ENCODE measurements around the gene GRK5.
A peak's percentile ranks its signal among the peaks of the same experiment; 100 is the strongest.

The GRK5 gene

DNA sequence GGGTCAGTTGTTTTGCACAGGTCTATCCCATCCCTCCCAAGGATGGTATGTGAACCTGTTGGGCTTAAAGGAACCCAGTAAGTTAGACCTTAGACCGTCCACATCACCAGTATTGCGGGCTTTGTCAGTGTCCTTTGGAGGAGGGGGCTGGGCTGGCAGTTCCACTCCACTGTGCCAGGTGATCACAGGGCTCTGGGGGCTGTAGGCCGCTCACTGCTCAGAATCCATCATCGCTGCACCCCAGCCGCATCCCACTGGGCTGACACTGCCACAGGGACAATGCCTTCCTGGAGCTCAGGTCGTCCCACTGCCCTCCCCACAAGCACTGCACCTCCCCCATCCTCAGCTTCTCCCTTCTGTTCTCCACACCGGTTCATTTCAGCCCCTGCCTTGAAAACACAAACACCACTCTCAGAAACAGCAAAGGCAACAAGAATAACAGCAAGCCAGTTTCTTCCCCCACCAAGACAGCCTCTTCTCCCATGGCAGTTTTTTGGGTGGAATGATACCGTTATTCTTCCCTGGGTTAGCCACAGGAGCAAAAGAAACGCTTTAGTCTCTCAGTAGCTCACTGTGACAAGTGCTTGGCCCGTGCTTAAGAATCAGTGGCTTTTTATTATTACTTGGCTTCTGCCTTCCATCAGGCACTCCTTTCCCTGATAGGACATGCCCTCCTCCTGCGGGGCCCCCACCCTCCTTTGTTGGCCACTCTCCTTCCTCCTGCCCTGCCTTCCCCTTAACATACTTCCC lies 111.2 kb downstream of the GRK5 start:
- DNase-seq (ENCODE audit: low spot score) = no peak

DNA sequence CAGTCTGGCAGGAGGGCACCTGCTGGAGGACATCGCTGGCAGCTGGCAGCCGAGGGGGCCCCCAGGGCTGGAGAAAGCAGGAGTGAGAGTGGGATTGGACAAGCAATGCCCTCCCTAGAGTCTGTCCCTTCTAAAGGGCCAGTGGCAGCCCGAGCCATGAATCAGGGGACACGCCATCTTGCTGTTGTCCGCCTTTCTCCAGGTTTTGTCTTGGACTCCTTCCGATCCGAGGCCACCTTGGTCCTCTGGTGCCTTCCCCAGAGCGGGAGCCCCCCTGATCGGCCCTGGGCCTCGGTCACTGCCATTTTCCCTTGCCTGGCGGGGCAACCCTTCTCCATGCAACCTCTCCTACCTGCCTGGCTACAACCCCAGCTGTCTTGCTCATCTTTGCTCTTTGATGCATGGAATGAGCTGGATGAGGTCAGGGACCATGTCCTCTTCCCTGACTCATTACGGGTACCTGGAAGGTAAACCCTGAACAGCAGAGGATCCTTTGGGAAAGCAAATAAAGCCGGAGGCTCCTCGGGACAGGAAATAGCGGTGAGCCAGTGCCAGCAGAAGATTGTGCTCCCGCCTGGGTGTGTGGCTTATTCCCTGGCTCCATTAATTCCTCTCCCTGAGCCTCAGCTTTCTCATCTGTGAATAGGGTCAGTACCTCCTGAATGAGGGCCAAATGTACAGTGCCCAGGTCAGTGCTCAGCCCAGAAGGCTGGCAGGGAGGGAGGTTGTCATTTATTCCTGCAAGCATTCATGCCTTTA lies 112.0 kb downstream of the GRK5 start:
- no peak for DNase-seq (ENCODE audit: low spot score)

DNA sequence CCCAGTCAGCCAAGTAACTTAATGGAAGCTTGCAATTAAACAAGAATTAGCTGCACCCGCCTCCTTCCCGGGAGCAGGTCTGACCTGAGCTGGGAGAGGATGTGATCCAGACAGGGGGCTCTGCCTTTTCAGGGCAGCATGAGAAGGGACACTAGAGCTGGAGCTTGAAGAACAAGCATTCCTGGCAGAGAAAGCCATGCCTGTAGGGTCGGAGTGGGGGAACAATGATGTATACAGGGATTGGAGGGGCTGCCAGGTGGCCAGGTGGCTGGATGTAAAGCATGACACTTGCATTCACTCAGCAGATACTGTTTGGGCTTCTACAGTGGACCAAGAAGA lies 112.5 kb downstream of the GRK5 start:
- no peak for DNase-seq (ENCODE audit: low spot score)

DNA sequence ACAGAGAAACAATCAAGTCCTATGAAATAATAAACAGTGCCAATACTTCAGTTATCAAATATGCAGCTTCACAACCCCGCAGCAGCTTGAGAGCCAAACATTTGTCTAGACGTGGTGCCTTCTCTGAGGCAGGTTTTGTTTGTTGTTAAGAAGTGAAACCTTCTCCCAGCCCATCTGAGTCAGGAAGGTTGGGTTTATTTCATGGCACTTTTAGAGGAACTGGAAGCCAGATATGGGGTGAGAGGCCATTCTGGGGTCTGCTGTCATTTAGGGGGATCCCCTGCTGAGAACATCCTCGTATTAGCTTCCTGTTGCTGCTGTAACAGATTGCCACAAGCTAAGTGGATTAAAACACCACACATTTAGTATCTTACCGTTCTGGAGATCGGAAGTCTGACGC lies 113.6 kb downstream of the GRK5 start:
- peak; percentile 27 for DNase-seq (ENCODE audit: low spot score)

DNA sequence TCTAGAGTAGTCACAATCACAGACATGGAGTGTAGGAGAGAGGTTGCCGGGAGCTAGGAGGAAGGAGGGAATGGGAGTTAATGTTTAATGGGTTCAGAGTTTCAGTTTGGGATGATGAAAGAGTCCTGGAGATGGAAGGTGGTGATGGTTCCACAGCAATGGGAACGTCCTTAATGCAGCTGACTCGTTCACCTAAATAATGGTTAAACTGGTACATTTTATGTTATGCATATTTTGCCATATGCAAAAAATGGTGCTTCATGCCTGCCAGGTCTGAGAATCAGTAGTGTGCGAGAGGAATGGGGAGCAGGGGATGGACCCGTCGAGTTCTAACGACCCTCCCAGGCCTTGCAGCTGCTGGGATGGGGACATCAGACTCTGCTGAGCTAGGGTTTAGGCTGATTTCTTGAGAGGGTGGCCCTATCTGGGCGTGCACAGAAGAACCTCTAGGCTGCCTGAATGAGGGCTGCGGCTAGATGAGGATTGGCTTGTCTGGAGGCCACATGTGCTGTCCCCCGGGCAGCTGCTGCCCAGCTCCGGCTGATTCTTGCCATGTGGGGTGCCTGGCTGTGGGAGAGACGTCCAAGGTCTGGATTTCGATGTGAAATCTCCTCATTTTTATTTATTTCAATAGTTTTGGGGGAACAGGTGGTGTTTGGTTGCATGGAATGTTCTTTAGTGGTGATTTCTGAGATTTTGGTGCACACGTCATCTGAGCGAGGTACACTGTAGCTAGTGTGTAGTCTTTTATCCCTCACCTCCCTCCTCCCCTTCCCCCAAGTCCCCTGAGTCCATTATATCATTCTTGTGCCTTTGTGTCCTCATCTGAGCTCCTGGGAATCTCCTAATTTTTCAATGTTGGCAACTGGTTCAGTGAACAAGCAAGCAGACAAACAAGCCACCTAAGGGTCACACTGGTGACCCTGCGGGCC lies 116.0 kb downstream of the GRK5 start:
- DNase-seq (ENCODE audit: low spot score) = no peak

DNA sequence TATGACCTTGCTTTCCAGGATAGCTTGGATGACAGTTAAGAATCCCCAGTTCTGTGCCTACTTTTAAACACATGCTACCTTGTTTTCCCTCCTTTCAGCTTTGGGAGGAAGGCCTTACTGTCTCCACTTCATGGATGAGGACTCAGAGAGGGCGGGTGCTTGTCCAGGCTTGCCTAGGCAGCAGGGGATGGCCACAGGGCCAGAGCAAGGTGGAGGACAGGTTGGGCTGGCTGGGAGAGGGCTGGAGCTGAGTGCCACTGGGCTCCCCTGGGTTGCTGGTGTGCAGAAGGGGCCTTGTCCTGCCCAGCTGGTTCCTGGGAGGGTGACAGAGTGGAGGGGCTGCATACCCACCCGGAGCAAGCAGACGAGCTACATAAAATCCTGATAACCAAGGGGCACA lies 117.8 kb downstream of the GRK5 start:
- no peak for DNase-seq (ENCODE audit: low spot score)

DNA sequence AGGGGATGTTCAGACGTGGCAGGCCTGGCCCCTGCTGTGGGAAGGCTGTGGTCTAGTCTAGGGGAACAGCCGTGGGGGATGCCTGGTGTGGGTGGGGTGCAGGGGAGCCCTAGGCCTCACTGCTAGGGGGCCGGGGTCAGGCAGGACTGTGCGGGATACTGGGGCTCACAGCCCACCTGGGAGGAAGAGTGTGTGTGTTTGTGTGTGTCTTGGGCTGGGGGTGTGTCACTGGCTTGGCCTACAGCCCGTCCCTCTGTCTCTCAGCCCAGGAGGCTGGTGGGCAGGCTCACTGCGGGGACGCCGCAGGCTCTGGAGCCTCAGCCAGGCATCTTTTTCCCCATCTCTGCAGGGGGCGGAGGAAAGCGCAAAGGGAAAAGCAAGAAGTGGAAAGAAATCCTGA lies 118.8 kb downstream of the GRK5 start:
- no peak for DNase-seq (ENCODE audit: low spot score)

DNA sequence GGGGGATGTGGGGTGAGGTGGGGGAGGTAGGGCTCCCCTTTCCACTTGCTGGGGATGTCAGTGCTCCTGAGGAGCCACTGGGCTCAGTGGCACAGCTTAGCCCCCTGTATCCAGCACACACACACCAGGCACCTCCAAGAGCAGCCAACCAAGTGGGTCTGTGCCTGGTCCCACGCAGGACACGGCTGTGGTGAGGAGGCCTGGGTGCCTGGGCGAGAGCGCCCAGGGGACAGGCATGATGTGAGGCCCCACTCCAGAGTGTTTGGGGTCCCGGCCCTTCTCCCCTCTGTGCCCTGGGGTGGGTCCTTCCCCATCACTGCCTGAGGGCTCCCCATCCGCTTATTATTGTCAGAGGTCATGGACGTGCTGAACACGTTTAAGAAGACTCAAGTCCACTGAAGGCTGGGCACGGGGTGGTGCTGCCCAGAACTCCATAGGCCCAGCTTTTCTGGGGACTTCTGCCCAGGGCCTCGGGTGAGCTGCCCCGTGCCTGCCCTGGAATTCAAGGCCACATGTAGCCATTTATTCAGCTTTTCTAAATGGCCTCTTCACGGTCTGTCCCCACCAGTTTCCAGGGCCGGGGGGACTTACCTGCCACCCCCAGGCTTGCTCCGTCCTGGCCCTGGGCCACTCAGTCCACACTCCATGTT lies 119.8 kb downstream of the GRK5 start:
- DNase-seq (ENCODE audit: low spot score) = no peak

DNA sequence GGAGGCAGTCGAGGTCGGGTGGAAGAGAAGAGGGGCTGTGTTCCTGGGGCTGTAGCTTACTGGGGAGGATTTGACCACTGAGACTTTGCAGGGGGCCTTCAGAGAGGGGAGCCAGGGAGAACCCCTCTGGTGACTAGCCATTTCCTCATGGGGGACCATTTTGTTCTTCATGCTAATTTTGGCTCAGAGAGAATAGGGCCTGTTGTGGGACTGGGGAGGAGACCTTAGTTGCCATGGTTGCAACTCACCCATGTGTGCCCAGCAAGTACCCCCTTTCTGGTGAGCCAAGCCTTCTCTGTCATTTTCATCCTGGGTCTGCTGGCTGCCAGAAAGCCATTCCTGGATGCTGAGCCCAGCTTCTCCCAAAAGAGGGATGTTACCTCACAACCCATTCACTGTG lies 120.9 kb downstream of the GRK5 start:
- no peak for DNase-seq (ENCODE audit: low spot score)

DNA sequence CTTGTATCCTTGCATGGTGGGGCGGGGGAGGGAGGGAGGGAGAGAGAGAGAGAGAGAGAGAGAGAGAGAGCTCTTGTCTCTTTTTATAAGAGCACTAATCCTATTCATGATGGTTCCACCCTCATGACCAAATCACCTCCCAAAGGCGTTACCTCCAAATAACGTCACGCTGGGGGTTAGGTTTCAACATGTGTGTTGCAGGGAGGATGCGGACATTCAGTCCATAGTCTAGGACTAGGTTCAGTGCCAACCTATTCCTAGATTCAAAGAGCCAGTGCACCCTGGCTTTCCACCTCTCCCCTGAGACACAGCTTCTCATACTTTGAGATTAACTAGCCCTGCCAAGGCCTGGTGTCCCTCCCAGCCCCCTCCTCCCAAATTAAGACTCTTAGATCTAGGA lies 123.0 kb downstream of the GRK5 start:
- DNase-seq (ENCODE audit: low spot score) = no peak

DNA sequence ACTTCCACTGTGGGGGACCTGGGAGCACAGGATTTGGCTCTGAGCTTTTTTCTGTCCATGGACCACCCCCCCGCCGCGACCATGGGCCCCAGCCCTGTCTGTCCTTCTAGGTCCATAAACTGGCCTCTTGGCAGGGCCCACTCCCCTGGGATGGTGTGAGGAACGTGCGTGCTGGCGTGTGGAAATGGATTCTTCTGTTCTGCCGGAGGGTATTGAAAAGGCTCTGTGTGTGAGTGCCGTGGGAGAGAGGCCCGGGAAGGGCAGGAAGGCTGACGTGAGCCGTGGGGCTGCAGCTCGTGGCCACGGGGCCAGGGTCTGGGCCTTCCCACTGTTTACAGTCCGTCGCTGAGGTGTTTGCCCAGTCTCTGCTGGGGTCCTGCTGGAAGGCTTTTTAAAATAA lies 123.7 kb downstream of the GRK5 start:
- no peak for DNase-seq (ENCODE audit: low spot score)

DNA sequence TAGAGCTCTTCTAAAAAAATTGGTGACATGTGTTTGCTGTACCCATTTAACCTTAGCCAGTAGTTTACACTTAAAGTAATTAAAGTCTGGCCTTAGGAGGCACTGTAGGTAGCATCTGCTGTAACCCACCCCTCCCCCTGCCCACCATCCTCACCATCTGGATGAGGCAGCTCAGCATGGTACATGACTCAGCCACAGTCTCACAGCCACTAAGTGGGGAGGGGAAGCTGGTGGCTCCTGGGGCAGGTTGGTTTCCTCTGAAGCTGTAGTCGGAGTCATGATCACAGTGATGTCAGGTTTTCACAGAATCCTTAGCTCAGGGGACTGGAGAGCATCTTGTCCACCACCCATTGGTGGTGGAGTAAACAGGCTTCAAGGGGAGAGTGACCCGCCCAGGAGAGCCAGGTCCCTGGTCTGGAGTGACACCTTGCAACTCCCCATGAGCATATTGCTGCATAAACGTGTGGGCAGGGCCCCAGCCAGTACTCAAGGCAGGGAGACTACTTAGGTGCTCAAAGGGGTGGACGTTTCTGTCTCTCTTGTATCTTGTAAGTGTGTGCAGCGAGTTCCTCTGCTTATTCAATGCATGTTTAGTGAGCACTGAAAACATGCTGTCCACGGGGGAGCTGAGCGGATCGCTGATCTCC lies 125.9 kb downstream of the GRK5 start:
- DNase-seq (ENCODE audit: low spot score) = no peak

DNA sequence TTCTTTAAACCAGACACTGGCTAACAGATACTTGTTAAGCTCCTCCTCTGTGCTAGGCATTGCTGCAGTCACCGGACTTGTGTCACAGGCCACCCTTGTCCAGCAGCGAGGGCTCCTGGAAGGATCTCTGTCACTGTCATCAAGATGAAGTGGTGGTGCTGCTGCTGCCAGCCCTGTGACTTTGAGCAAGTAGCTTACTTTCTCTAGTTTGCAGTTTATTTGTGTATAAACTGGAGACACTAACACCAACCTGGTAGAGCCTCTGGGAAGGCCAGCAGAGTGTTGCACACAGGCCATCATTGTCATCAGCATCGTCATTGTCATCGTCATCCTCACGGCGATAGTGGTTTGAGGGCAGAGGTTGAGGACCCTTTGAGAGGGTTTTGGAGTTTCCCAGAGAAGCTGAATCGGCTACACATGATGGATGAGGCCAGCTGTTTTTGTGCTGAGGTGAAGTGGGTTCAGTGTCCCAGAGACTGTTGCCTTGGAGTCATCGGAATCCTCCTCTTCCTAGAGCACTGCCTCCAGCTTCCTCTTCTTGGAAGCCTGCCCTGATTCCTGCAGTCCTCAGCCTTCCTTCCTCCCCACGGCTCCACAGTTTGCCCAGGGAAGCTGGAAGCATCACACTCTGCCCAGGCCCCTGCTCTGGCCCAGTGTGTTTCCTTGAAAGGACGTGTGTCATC lies 128.4 kb downstream of the GRK5 start:
- no peak for DNase-seq (ENCODE audit: low spot score)

DNA sequence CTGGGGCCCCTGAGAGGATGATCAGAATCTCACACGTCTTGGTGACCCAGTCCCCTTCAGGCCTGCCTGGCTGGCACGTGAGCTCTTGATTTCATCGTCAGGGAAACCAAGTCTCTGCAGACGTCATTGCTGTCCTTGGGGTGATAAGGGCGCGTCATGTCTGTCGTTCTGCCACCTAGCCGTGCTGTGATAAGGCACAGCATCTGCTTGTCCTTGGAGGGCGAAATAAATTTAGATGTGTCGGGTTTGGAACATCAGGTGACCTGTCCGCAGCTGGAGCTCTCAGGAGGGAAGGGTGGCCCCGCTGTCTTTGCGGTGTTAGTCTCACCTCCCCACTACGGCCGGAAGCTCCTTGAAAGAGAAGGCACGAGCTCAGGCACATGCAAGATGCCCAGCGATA lies 129.2 kb downstream of the GRK5 start:
- no peak for DNase-seq (ENCODE audit: low spot score)

DNA sequence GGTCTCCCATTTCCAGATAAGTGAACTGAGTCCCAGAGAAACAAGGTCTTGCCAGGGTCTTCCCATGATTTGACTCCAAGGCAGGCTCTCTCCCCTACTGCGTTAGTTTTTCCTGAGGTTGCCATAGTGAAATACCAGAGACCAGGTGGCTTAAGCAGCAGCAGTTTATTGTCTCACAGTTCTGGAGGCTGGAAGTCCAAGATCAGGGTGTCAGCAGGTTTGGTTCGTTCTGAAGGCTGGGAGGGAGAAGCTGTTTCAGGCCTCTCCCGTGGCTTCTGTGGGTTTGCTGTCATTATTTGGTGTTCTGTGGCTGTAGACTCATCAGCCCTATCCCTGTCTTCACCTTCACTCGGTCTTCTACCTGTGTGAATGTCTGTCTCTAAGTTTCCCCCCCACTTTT lies 129.9 kb downstream of the GRK5 start:
- DNase-seq (ENCODE audit: low spot score) = no peak

DNA sequence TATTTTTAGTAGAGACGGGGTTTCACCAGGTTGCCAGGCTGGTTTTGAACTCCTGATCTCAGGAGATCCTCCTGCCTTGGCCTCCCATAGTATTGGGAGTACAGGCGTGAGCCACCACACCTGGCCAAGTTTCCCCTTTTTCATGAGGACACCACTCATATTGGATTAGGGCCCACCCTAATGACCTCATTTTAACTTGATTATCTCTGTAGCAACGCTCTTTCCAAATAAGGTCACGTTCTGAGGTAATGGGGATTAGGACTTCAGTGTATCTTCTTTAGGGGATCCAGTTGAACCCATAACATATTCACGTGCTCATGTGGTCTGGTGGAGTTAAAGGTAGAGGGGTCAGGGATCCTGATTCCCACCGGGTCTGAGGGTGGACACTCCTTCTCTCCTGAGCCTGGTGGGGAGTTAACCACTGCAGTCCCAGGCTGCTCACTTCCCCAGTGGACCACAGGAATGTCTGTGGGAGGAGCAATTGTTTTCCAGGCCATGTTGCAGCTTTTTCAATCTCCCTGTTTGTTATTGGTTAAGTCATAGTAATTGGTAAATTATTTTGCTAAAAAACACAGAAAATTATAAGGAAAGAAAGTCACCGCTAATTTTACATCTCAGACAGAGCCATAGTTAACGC lies 130.5 kb downstream of the GRK5 start:
- DNase-seq (ENCODE audit: low spot score) = peak; percentile 80

DNA sequence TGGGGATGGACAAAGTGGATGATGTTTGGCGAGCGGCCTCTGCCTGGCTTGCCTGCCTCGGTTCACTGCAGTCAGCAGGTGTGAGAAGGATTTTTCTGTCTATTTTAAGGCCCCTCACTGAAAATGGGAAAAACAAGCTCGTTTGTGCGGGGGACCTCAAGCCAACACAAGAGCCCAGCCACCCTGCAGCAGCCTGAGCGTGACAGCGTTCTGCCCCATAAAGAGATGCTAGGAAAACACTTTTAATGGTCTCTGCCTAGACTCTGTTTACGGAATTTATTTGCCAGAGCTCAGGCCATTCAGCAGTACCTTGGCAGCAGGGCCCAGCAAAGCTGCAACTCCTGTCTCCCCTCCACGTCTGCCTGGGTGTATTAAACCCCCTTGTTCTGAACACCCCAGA lies 131.7 kb downstream of the GRK5 start:
- no peak for DNase-seq (ENCODE audit: low spot score)

DNA sequence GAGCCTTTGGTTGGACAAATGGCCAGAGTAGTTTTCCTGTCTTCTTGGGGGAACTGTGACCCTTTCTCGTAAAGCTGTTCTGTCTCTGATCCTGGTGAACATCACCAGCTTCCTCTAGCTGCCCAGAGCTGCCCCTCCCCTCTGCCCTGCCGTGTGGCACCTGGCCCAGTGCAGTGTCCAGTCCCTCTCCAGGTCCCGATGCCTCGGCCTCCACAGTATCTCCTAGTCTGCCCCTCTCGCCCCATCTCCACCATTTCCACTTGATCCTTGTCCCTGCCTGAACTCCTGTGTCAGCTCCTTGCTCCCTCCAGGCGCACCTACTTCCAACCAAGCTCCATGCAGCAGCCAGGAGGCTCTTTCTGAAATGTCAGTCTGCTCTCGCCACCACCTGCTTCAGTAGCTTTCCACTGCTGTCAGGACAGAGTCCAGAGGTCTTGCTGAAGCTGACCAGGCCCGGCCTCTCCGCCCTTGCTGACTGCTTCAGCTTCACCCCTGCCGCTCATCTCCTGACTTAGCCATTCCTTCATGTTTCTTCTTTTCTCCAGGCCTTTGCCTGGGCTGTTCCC lies 133.6 kb downstream of the GRK5 start:
- no peak for DNase-seq (ENCODE audit: low spot score)

DNA sequence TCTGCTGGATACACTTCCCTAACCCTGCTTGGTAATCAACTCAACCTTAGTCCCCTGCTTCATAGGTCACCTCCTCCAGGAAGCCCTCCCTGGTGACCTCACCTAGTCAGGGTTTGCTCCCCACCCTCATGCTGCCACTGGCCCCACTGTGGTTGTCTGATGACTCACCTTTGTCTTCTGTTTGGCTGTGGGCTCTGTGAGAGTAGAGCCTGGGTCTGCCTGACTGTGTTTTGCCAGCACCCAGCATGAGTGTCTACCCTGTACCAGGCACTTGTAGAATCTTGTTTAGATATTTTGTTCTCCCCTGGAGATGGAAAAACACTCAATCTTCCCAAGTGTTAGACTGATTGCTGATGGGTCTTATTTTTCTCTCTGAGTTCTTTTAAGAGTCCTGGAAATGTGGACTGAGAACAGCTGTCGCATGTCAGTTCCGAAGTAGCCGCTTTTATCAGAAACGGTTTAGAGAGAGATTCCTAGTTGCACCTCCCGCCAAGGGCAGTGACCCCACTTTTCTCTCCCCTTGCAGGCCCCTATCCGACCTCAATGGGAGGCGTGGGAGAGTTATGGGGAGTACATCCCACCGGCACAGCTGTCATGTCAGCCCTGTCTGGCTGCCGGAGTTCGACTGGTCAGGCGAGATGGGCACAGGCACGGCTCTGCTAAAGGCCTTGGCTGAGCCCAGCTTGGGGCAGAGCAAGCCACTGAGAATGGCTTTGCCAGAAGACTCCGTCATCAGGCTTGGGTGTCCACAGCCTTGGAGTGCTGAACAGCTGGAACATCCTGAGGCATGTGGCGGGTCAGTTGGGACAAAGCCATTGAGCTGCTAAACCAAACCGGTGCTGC lies 134.3 kb downstream of the GRK5 start:
- peak; percentile 77 for DNase-seq (ENCODE audit: low spot score)
